HL-60 (cell line): ENCODE measurements around the gene SKI.

Source experiments
- DNase-seq, 2 experiments: peaks; one replicate each; pipeline ENCODE4 v3.0.0-alpha.2; 2010 to 2020; ENCODE audit warnings: low read depth in 1 of 2, low spot score in 1 of 2
- H3K27ac ChIP-seq: fragments of 250-450 bp; sonication (Bioruptor Pico); replicated peaks from 2 replicates; pipeline ENCODE4 v1.5.1; 2020; ENCODE audit warnings: mild to moderate bottlenecking, moderate library complexity
- H3K27me3 ChIP-seq: fragments of 250-450 bp; sonication (Bioruptor Pico); 2 replicates; pipeline ENCODE4 v1.5.1; 2021; ENCODE audit warnings: mild to moderate bottlenecking, moderate library complexity; ENCODE audit not compliant: insufficient read depth, poor library complexity, severe bottlenecking
- H3K4me3 ChIP-seq: replicated peaks from 2 replicates; pipeline ENCODE4 v1.5.1; 2011; ENCODE audit warnings: mild to moderate bottlenecking, control low read depth, low read length; ENCODE audit not compliant: insufficient read depth
- GABPA ChIP-seq: IDR thresholded peaks from 2 replicates; pipeline ENCODE4 v1.6.1; 2012; ENCODE audit warnings: low read depth
- POLR2AphosphoS5 ChIP-seq: IDR thresholded peaks from 2 replicates; pipeline ENCODE4 v1.6.1; 2012; ENCODE audit warnings: low read depth
- SPI1 ChIP-seq: IDR thresholded peaks from 2 replicates; pipeline ENCODE4 v1.6.1; 2012; ENCODE audit warnings: low read depth, mild to moderate bottlenecking, borderline replicate concordance
- TF ChIP-seq, protein P1 (sequence below): IDR thresholded peaks from one replicate; pipeline ENCODE4 v1.5.1; 2011; ENCODE audit warnings: low read length, control low read depth, inconsistent platforms; ENCODE audit not compliant: insufficient read depth
- TF ChIP-seq, protein P2 (sequence below): IDR thresholded peaks from 2 replicates; pipeline ENCODE4 v1.6.1; 2012; ENCODE audit warnings: low read depth; ENCODE audit not compliant: insufficient replicate concordance

SKI gene

DNA sequence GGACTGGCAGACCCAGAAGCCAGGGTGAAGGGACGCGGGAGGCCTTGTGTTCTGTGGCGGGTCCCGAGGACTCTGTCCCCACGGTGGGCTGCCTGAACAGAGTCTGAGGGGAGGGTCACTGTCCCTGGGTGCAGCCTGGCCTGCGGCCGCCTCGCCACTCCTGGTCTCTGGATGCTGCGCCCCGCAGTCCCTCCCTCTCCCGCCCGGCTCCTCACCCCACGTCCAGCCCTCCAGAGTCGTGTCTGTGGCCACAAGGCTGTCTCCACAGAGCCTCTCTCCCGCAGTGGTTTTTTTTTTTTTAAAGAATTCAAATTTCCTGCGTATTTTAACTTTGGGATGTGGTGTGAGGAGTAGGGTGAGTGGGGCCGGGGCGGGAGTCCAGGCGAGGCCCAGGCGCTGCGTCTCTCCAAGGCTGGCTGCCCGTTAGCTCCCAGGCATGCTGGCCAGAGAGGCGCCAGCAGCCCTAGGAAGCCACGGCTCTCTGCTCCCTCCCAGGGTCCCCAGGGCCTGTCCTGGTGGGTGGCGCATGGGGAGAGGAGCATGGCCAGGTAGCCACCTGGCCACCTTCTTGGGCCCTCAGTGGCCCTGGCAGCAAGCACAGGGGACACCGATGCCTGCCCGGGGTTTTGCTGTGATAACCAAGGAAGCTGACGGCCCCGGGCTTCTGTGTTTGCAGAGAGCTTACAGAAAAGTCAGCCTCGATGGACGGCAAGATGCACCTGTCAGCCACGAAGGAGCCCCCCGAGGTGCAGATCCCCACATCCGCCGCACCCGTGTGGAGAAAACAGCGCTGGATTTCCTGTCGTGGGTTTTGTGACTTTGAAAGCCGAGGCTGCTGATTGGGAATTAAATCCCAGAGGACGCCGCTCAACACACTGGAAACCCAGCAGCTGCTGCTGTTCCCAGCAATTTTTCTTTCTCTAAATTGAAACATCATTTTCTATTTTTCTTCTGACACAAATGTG lies 90.5 kb downstream of the SKI start:
- TF ChIP-seq GABPA (no peak), SPI1 (no peak), POLR2AphosphoS5 (no peak)
- TF ChIP-seq, protein P1, sequence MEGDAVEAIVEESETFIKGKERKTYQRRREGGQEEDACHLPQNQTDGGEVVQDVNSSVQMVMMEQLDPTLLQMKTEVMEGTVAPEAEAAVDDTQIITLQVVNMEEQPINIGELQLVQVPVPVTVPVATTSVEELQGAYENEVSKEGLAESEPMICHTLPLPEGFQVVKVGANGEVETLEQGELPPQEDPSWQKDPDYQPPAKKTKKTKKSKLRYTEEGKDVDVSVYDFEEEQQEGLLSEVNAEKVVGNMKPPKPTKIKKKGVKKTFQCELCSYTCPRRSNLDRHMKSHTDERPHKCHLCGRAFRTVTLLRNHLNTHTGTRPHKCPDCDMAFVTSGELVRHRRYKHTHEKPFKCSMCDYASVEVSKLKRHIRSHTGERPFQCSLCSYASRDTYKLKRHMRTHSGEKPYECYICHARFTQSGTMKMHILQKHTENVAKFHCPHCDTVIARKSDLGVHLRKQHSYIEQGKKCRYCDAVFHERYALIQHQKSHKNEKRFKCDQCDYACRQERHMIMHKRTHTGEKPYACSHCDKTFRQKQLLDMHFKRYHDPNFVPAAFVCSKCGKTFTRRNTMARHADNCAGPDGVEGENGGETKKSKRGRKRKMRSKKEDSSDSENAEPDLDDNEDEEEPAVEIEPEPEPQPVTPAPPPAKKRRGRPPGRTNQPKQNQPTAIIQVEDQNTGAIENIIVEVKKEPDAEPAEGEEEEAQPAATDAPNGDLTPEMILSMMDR = no peak
- TF ChIP-seq, protein P2, sequence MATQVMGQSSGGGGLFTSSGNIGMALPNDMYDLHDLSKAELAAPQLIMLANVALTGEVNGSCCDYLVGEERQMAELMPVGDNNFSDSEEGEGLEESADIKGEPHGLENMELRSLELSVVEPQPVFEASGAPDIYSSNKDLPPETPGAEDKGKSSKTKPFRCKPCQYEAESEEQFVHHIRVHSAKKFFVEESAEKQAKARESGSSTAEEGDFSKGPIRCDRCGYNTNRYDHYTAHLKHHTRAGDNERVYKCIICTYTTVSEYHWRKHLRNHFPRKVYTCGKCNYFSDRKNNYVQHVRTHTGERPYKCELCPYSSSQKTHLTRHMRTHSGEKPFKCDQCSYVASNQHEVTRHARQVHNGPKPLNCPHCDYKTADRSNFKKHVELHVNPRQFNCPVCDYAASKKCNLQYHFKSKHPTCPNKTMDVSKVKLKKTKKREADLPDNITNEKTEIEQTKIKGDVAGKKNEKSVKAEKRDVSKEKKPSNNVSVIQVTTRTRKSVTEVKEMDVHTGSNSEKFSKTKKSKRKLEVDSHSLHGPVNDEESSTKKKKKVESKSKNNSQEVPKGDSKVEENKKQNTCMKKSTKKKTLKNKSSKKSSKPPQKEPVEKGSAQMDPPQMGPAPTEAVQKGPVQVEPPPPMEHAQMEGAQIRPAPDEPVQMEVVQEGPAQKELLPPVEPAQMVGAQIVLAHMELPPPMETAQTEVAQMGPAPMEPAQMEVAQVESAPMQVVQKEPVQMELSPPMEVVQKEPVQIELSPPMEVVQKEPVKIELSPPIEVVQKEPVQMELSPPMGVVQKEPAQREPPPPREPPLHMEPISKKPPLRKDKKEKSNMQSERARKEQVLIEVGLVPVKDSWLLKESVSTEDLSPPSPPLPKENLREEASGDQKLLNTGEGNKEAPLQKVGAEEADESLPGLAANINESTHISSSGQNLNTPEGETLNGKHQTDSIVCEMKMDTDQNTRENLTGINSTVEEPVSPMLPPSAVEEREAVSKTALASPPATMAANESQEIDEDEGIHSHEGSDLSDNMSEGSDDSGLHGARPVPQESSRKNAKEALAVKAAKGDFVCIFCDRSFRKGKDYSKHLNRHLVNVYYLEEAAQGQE = no peak
- DNase-seq = no peak
- H3K4me3 ChIP-seq = no peak overlapping the region
- H3K27ac ChIP-seq = no peak overlapping the region
- peaks cover 10% of the 10 kb centered on the region for H3K27me3 ChIP-seq

DNA sequence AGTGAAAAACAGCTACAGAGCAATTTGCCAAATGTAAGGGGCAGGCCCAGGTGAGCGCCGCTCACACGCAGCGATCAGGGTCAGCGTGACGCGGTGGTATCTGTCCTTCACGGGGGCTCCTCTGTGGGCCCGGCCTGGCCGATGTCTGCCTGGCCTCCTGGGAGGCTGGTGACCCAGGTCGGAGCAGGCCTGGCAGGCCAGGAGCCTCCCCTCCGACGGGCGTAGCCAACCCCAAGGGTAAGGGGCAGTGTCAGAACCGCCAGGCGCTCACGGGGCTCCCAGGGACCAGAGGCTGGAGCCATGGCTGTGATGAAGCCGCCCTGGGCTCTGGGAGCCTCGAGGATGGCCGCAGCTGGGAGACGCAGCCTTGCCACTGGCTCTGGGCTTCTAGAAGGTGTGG lies 91.2 kb downstream of the SKI start:
- H3K4me3 ChIP-seq = no peak overlapping the region
- H3K27me3 ChIP-seq = peaks cover 8% of the 10 kb centered on the region
- TF ChIP-seq, protein P2 = no peak
- TF ChIP-seq POLR2AphosphoS5 (no peak), GABPA (no peak), SPI1 (no peak)
- TF ChIP-seq, protein P1 = no peak
- no peak overlapping the region for H3K27ac ChIP-seq
- DNase-seq = no peak

DNA sequence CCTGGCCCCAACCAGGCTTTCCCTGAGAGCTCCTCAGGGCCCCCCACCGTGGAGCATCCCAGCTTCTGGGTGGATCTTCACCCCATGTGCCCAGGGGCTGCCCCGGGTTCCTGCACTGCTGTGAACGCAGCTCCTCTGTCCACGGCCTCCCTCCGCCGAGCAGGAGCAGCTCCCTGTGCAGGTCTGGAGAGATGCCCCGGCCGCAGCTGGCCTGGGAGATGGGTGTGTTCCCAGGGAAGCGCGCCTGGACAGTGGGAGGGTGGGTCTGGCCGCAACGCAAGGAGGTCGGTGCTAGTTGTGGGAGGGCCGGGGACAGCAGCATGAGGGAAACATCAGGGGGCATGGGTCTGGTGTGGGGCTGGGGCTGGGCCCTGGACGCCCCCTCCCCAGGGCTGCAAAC lies 91.9 kb downstream of the SKI start:
- no peak for TF ChIP-seq POLR2AphosphoS5
- TF ChIP-seq, protein P1 = no peak
- TF ChIP-seq, protein P2 = no peak
- no peak for TF ChIP-seq SPI1
- no peak for TF ChIP-seq GABPA
- Histone ChIP-seq H3K4me3 (no peak overlapping the region), H3K27ac (no peak overlapping the region), H3K27me3 (peaks cover 8% of the 10 kb centered on the region)
- DNase-seq = no peak
